Glomerular endothelial cell (primary cell): ENCODE results near the gene CMKLR1. TPM values are rescaled to one million over a fixed set of nuclear protein-coding genes. Genes with fewer than 3 reads are reported as not detected.

Experiments used
- DNase-seq: peaks from one replicate; pipeline ENCODE4 v3.0.0-alpha.2; 2011; ENCODE audit warnings: low read depth, low spot score; ENCODE audit errors: extremely low read depth
- total RNA-seq: library from RNA; depleted of rRNA; stranded (reverse); fragments of >200 nt; gene quantifications from 2 replicates; pipeline ENCODE4 v1.2.3, GENCODE V29; 2015

CMKLR1 gene
- total RNA-seq, 1 donor from 2014 or later, result 0.06 TPM

DNA sequence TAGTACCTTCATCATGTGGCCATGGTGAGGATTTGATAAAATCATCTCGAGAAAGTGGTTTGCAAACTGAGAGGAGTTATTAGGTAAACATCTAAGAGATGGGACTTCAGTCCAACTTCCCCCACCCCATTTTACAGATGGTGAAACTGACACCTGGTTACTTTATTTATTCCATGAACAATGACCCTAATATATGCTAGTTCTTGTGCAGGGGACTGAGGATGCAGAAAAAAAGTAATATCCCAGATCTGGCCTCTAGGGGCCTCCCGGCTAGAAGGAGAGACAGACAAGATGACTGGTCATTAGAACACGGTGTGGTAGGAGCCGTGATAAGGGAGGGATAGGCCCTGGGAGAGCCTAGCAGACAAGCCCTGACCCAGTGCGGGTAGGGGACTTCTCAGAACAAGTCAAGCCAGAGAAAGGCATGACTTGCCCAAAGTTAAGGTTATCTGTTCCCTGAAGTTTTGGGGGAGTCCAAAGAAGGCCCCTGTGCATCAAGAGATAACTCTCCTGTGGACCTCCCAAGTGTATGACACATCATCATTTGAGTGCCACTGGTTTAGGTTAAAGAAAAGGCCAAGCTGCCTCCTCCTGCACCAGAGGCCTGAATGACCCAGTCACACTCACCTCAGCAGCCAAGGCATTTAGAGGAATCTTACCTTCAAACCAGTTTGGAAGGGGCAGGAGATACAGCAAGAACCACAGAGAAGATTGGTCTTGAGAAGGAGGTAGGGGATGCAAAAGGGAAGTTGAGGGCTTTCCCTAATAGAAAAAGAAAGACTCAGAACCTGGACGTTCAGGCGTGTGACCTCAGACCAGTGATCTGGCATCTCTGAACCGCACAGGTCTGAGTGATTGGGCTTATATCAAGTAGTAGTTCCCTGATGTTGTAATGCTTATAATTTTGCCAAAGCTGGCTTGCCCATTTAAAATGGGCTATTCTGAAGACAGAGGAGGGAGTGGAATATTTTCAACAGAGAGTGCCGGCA, 1.6 kb downstream of the CMKLR1 start:
- DNase-seq, result no peak

GRCh38 chr12:108335349-108336119, 3.6 kb downstream of the CMKLR1 start:
- no peak for DNase-seq

DNA sequence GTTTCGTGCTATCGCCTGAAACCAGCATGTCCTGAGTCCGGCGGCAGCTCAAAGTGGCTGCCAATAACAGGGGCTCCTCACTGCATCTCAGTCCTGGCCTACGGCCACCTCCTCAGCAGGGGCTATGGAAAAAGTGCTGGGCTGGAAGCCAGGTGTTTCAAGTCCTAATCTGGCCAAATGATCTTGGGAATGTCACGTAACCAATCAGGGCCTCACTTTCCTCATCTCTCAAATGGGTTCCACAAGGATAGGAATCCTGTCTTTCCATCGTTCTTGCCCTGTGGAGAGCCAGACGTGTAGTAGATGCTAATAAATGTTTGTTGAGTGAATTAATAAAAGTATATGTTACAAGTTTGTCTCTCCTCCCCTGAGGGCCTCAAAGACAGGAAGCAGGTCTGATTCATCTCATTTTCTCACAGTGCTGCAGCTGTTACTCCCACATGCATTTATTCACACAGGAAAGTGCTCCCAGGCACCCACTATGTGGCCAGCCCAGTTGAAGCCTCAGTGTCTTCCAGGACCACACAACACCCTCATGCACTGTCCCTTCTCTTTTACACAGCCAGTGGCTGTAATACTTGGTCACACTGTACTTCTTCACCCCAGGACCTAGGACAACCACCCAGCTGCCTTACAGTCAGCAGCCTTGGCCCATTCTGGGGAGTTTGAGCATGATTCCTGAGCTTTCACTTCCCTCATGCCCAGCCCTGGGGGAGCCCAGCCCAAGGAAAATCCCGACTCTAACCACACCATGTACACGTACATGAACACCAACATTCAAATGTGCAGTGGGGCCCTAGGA, 5.0 kb downstream of the CMKLR1 start:
- no peak for DNase-seq

- no peak for DNase-seq
Observed at GRCh38 chr12:108332791-108333382, 6.2 kb downstream of the CMKLR1 start.

- DNase-seq, result no peak
Observed at GRCh38 chr12:108328420-108328819, 10.7 kb downstream of the CMKLR1 start.

DNA sequence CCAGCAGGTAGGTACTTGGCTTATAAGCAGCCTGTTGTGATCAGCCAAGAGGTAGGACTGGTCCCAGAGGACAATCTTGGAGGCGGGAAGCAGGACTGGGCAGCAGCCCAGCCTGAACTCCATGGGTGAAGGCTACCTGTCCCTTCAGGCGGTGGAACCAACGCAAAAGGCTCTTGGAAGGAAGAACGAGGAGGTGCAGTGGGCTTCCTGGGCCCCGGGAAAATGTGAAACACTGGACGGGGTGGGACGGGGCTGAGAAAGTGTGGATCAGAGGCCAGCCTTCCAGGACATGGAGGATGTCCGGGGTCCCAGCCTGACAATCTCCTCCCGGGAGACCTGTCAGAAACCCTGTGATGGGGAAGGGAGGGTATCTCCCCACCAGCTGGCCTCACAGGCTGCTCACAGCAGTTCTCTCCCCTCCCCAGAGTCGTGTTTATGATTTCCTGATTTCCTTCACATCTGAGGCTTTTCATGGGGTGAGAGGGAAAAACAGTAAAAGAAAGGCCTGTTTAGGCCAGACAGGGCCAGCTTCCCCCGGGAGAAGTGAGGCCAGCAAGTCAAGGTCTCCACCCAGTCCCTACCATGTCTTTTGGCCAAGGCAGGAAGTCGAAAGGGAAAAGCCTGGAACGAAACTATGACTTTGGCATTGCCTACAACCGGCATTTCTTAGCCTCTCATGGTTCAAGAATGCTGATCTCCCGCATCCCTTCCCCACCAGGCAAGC, 11.3 kb downstream of the CMKLR1 start:
- DNase-seq, result no peak

- DNase-seq, result no peak
Observed at GRCh38 chr12:108326254-108326750, 12.8 kb downstream of the CMKLR1 start.

DNA sequence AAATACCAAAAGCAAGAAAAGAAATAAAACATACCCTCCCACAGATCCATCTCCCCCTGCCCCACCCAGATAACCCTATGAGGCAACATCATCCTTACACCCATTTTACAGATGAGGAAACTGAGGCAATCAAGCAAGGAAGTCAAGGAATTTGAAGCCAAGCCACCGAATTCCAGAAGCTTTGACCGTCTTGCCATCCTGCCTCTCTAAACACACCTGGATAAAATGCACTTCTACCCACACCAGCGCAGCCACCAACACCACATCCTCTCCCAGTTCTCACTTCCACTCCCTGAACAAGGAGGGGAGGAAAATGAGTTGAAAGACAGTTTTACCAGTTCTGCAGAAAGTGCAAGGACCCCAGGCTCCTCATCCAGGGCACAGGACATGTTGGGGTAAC, 13.6 kb downstream of the CMKLR1 start:
- no peak for DNase-seq

GRCh38 chr12:108325018-108325358, 14.1 kb downstream of the CMKLR1 start:
- no peak for DNase-seq

- no peak for DNase-seq
Observed at GRCh38 chr12:108324351-108325017, 14.6 kb downstream of the CMKLR1 start.

DNA sequence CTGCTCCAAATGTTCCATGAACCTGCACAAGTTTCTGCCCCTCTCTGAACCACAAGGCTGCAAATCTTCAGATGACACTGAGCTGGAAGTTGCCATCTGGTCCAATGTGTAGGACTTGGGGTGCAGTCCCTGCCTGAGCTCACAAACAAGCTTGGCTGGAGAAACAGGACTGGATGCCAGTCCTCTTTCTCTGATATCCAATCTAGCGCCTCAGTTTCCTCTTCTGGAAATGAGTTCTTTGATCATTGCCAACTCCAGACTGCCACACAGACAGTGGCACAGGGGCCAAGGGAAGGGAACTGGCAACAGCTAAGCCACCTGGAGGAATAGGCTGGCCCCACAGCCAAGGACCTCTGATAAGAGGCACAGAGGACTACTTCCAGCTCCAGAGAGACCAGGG, 15.5 kb downstream of the CMKLR1 start:
- no peak for DNase-seq

GRCh38 chr12:108322998-108323397, 16.1 kb downstream of the CMKLR1 start:
- DNase-seq, result no peak

GRCh38 chr12:108321688-108322087, 17.4 kb downstream of the CMKLR1 start:
- DNase-seq, result no peak

DNA sequence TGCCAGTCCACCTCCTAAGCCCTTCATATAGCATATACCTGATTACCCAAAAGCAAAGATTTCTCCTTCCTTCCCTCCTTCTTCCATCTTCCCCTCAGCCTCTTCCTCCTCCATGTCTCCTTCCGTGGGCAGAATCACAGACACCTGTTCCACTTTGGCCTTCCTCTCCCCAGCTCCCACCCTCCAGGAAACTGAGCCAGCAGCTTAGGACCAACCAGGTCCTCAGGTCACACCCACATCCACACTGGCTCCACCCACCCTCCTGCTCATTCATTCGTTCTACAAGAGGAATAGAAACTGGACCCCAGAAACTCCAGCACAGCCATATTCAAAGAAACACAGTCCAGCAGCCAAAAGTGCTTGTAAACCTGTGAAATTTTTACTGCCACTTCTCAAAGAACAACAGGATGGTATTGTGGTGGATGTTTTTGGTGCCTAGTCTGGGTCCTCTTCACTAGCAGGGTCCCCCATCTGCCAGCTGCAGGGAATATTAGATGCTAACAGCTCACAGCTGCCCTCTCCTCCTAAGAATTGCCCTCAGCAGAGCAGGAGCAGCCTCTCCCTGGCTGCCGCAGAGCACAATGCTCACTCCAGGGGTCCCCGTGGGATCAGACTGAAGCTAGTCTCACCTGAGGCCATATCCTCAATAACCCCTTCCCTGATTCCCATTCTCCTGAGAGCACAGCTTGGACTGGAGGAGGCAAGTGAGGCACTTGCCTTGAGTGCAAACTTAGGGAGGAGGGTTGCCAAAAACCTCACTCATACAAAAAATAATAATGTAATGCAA, 18.4 kb downstream of the CMKLR1 start:
- DNase-seq, result no peak

- DNase-seq, result no peak
Observed at GRCh38 chr12:108319277-108320234, 19.6 kb downstream of the CMKLR1 start.

- DNase-seq, result no peak
Observed at GRCh38 chr12:108318472-108319275, 20.4 kb downstream of the CMKLR1 start.
